Measurements from ENCODE around the gene EN2. TPM values are rescaled to one million over a fixed set of nuclear protein-coding genes. Genes with fewer than 3 reads are reported as not detected.

Gene EN2
- total and polyA plus RNA-seq, 2 experiments from 2014 or later = 0.24 TPM; not detected in 1

DNA sequence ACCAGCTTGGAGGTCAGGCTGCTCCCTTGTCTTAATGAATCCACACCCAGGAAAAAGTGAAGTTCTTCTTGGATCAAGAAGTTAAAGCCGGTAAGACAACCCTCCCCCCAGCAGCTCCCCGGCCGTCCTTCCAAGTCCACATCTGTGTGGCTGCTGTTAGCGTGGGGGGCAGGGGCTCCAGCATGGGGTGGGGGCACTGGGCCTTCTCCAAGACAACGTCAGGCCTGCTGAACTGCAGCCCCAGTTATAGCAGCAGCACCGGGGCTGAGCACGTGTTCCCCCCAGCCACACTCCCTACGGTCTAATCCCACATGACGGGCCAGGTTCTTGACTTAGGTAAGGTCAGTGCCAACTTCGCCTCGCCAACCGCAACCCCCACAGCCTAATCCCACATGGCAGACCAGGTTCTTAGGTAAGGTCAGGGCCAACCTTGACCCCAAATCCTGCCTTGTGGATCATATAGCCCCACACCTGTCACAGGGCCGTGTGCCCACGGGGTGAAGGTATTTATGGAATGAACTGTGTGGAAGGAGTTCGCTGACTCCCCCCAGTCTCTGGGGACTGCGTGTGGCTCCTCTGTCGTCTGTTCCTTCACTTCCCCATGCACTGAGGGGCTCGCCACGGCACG is 30.4 kb upstream of the EN2 start:
- Histone ChIP-seq H3K36me3 (replicated peaks; ENCODE audit: insufficient read depth, low read depth) (no peaks in the 10 kb centered on the region), H3K9me2 (replicated peaks; ENCODE audit: insufficient read depth) (no peaks in the 10 kb centered on the region), H4K20me1 (ENCODE audit: insufficient read depth, poor library complexity, severe bottlenecking) (no peaks in the 10 kb centered on the region), H3K27me3 (peaks cover 48% of the 10 kb centered on the region), H3K79me2 (no peaks in the 10 kb centered on the region), H3K27ac (no peak overlapping the region), H2AFZ (no peak overlapping the region), H3K4me2 (no peak overlapping the region), H3K4me1 (ENCODE audit: insufficient read depth) (no peaks in the 10 kb centered on the region), H3K9me3 (ENCODE audit: low read depth) (no peaks in the 10 kb centered on the region), H3K4me3 (no peak overlapping the region)
- no peak for DNase-seq (ENCODE audit: low spot score)
- TF ChIP-seq EZH2 (IDR thresholded peaks at IDR 0.05; ENCODE audit: borderline replicate concordance) (no peak), EZH2phosphoT487 (IDR thresholded peaks at IDR 0.05; ENCODE audit: low read depth, severe bottlenecking, unreplicated experiment) (no peak)
- TF ChIP-seq, protein P1, sequence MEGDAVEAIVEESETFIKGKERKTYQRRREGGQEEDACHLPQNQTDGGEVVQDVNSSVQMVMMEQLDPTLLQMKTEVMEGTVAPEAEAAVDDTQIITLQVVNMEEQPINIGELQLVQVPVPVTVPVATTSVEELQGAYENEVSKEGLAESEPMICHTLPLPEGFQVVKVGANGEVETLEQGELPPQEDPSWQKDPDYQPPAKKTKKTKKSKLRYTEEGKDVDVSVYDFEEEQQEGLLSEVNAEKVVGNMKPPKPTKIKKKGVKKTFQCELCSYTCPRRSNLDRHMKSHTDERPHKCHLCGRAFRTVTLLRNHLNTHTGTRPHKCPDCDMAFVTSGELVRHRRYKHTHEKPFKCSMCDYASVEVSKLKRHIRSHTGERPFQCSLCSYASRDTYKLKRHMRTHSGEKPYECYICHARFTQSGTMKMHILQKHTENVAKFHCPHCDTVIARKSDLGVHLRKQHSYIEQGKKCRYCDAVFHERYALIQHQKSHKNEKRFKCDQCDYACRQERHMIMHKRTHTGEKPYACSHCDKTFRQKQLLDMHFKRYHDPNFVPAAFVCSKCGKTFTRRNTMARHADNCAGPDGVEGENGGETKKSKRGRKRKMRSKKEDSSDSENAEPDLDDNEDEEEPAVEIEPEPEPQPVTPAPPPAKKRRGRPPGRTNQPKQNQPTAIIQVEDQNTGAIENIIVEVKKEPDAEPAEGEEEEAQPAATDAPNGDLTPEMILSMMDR (IDR thresholded peaks at IDR 0.05; ENCODE audit: poor library complexity) = no peak
- WGBS (ENCODE audit: low lambda C conversion rate, missing lambda C conversion rate) = 89% methylated on average over 20 of the region's 20 CpGs

DNA sequence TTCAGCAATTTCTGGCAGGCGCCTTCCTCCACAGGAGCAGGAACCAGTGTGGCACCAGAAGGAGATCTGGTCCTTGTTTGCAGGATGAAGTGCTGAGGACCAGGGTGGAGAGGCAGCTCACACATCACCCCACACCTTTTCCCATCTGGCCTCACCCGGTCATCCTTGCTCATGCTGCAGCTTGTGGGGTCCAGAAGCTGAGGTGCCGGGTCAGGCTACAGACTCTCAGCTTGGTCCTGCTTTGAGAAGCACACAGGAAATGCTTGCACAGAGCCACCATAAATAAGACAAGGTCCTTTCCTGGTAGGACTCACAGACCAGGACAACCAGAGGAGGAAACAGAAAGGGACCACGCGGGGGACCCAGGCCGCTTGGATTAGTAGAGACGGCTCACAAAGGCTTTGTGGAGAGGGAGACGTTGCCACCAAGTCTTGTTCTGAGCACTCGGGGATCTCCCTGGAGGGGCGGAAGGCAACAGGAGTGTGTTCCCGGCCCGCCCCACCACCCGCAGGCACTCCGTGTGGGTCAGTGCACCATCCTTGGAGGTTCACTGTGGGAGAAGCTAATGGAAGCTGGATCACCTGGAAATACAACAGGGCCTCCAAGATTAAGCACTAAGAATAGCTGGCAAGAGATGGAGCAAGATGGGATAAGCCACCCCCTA is 29.6 kb upstream of the EN2 start:
- TF ChIP-seq EZH2 (IDR thresholded peaks at IDR 0.05; ENCODE audit: borderline replicate concordance) (no peak), EZH2phosphoT487 (IDR thresholded peaks at IDR 0.05; ENCODE audit: low read depth, severe bottlenecking, unreplicated experiment) (no peak)
- TF ChIP-seq, protein P1 (IDR thresholded peaks at IDR 0.05; ENCODE audit: poor library complexity) = no peak
- H3K9me3 ChIP-seq (ENCODE audit: low read depth) = no peaks in the 10 kb centered on the region
- H3K27ac ChIP-seq = no peak overlapping the region
- H3K4me3 ChIP-seq = no peak overlapping the region
- WGBS (ENCODE audit: low lambda C conversion rate, missing lambda C conversion rate) = 89% methylated on average over 14 of the region's 14 CpGs
- no peaks in the 10 kb centered on the region for H3K36me3 ChIP-seq (replicated peaks; ENCODE audit: insufficient read depth, low read depth)
- H3K4me1 ChIP-seq (ENCODE audit: insufficient read depth) = no peaks in the 10 kb centered on the region
- no peaks in the 10 kb centered on the region for H3K79me2 ChIP-seq
- H3K9me2 ChIP-seq (replicated peaks; ENCODE audit: insufficient read depth) = no peaks in the 10 kb centered on the region
- H3K4me2 ChIP-seq = no peak overlapping the region
- no peaks in the 10 kb centered on the region for H4K20me1 ChIP-seq (ENCODE audit: insufficient read depth, poor library complexity, severe bottlenecking)
- DNase-seq (ENCODE audit: low spot score) = no peak
- H2AFZ ChIP-seq = no peak overlapping the region
- peaks cover 50% of the 10 kb centered on the region for H3K27me3 ChIP-seq

DNA sequence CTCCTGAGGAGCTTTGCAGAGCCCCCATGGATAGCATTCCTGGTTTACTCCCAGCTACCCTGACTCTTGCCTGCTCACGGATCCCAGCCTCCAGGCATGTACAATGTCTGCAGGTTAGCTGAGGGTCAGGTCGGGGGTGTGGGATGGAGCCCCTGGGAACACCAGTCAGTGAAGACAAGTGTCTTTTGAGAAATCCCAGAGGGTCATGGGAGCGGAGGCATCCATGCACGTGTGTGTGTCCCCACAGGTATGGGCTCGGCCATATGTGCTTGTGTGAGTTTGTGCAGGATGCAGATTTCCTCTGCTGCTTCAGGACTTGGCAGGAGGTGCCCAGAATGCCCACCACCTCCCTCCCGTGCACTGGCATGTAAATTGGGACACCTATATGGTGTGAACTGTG is 28.3 kb upstream of the EN2 start:
- DNase-seq (ENCODE audit: low spot score) = no peak
- no peaks in the 10 kb centered on the region for H3K36me3 ChIP-seq (replicated peaks; ENCODE audit: insufficient read depth, low read depth)
- 80% methylated on average over 6 of the region's 6 CpGs for WGBS (ENCODE audit: low lambda C conversion rate, missing lambda C conversion rate)
- no peaks in the 10 kb centered on the region for H3K4me1 ChIP-seq (ENCODE audit: insufficient read depth)
- H3K9me3 ChIP-seq (ENCODE audit: low read depth) = no peaks in the 10 kb centered on the region
- H3K27ac ChIP-seq = no peak overlapping the region
- H3K27me3 ChIP-seq = peaks cover 55% of the 10 kb centered on the region
- no peak overlapping the region for H2AFZ ChIP-seq
- no peak overlapping the region for H3K4me2 ChIP-seq
- H3K79me2 ChIP-seq = no peaks in the 10 kb centered on the region
- H3K4me3 ChIP-seq = no peak overlapping the region
- H4K20me1 ChIP-seq (ENCODE audit: insufficient read depth, poor library complexity, severe bottlenecking) = no peaks in the 10 kb centered on the region
- no peak for TF ChIP-seq EZH2phosphoT487 (IDR thresholded peaks at IDR 0.05; ENCODE audit: low read depth, severe bottlenecking, unreplicated experiment)
- no peak for TF ChIP-seq EZH2 (IDR thresholded peaks at IDR 0.05; ENCODE audit: borderline replicate concordance)
- TF ChIP-seq, protein P1 (IDR thresholded peaks at IDR 0.05; ENCODE audit: poor library complexity) = no peak
- H3K9me2 ChIP-seq (replicated peaks; ENCODE audit: insufficient read depth) = no peaks in the 10 kb centered on the region

Measured in hepatocyte (in vitro differentiated cells).